Measurements from ENCODE around the gene SLC39A9. TPM values are rescaled to one million over a fixed set of nuclear protein-coding genes. Genes with fewer than 3 reads are reported as not detected.
"Not testable (repeated sequence)": the region's sequence is repeated elsewhere in the genome, so short reads cannot be mapped to it uniquely, and the experiment has no call there.

The SLC39A9 gene
- total RNA-seq, 1 donor from 2014 or later, result 118 TPM

GRCh38 chr14:69366069-69366468 is 32.4 kb upstream of the SLC39A9 start:
- DNase-seq (ENCODE audit: low spot score in 2 of 2) (no peak), FAIRE-seq (no peak)

GRCh38 chr14:69366761-69367160 is 31.7 kb upstream of the SLC39A9 start:
- FAIRE-seq (no peak), DNase-seq (ENCODE audit: low spot score in 2 of 2) (no peak)

GRCh38 chr14:69368381-69368780 is 30.1 kb upstream of the SLC39A9 start:
- FAIRE-seq, result no peak
- DNase-seq (ENCODE audit: low spot score in 2 of 2), result no peak

DNA sequence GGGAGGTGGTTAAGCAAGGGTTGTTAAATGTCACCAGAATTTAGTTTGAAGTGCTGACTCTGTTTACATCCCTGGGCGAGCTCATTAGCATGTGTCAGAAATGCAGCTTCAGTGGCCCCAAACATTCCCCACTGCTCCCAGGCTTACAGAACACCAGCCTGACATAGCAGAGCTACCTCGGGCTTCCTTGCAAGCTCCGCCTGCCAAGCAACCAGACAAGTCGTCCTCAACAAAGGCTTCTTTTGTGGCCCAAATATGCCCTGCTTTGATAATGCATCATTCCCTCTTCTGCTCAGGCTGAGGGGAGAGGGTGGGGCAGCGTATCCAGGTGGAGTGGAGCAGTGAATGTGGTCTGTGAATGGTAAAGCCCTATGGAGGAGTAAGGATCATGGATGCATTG is 28.4 kb upstream of the SLC39A9 start:
- FAIRE-seq (no peak), DNase-seq (ENCODE audit: low spot score in 2 of 2) (no peak)

- DNase-seq (ENCODE audit: low spot score in 2 of 2), result no peak
- FAIRE-seq, result no peak
Measured at GRCh38 chr14:69372146-69372545, 26.3 kb upstream of the SLC39A9 start.

DNA sequence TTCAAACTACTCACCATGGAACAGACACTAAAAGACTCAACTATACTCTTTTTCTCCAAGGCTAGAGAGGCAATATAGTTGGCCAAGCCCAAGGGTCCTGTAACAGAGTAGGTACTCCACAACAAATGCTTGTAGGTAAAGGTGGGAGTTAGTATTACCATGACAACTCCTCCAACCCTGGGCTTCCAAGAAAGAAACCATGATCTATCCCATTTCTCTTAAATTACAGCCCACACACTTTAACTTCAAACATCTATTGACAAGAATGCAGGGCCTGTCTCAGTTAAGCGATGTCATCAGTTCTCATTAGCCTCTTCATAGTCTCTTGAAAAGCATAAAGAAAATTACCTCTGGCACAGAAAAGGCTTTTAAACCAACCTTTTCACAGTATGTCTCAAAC is 25.4 kb upstream of the SLC39A9 start:
- DNase-seq (ENCODE audit: low spot score in 2 of 2) (no peak), FAIRE-seq (no peak)

GRCh38 chr14:69374235-69374634 is 24.3 kb upstream of the SLC39A9 start:
- FAIRE-seq, result no peak
- no peak for DNase-seq (ENCODE audit: low spot score in 2 of 2)

- DNase-seq (ENCODE audit: low spot score in 2 of 2), result no peak
- no peak for FAIRE-seq
Measured at GRCh38 chr14:69375182-69375581, 23.3 kb upstream of the SLC39A9 start.

GRCh38 chr14:69375722-69376121 is 22.8 kb upstream of the SLC39A9 start:
- no peak for DNase-seq (ENCODE audit: low spot score in 2 of 2)
- no peak for FAIRE-seq

DNA sequence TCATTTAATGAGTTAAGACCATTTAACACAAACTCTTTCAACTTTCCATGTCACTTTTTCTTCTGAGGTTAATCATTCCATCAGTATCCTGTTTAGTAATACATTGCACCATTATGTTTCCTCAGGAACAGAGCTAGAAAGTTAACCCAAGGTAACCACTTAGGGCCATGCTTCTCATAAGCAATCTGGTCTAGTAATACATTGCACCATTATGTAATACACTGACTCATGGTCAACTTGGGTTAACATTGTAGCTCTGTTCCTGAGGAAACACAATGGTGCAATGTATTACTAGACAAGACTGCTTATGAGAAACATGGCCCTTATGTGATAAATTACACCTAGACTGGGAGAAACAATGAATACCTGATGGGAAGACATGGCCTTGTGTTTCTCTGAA is 22.1 kb upstream of the SLC39A9 start:
- FAIRE-seq (no peak), DNase-seq (ENCODE audit: low spot score in 2 of 2) (no peak)

DNA sequence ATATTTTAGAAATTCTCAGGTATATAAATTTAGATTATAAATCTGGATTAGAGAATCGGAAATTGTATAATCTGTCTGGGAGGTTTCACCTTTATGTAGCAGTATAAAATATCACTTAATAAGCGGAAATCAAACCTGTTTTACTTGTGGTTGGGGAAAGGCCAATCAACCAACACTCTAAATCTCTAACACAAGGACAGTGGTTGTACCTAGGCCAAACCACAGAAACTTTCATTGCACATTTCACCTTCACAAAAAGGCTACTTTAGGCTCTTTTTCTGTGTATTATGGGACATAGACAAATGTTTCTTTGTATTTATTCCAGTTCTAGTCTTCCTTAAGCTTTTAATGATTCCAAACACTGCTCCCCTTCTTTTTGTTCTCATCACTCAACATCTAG is 20.2 kb upstream of the SLC39A9 start:
- no peak for FAIRE-seq
- DNase-seq (ENCODE audit: low spot score in 2 of 2), result no peak

GRCh38 chr14:69387311-69387710 is 11.2 kb upstream of the SLC39A9 start:
- FAIRE-seq (no peak), DNase-seq (ENCODE audit: low spot score in 2 of 2) (no peak)

DNA sequence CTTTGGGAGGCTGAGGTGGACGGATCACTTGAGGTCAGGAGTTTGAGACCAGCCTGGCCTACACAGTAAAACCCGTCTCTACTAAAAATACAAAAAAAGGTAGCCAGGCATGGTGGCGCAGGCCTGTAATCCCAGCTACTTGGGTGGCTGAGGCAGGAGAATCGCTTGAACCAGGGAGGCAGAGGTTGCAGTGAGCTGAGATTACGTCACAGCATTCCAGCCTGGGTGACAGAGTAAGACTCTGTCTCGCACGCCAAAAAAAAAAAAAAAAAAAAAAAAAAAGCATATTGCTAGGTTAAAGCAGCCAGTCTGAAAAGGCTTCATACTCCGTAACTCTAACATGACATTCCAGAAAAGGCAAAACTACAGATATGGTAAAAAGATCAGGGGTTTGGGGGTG is 7.1 kb upstream of the SLC39A9 start:
- not testable (repeated sequence) for FAIRE-seq; DNase-seq (ENCODE audit: low spot score in 2 of 2)

DNA sequence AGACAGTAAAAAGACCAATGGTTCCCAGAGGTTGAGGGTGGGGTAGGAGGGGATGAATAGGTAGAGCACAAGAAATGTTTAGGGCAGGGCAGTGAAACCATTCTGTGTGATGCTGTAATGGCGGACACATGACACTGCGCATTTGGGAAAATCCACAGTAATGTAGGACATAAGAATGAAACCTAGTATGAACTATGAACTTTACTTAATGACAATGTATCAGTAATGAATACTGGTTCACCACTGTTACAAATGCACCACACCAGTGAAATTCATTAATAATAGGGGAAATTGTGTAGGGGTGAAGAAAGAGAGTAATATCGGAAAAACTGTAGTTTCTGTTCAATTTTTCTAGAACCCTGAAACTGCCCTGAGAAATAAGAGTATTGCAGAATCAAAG is 6.0 kb upstream of the SLC39A9 start:
- DNase-seq (ENCODE audit: low spot score in 2 of 2) (no peak), FAIRE-seq (no peak)

GRCh38 chr14:69395929-69396328 is 2.6 kb upstream of the SLC39A9 start:
- DNase-seq (ENCODE audit: low spot score in 2 of 2), result no peak
- no peak for FAIRE-seq

- no peak for FAIRE-seq
- DNase-seq (ENCODE audit: low spot score in 2 of 2), result no peak
Measured at GRCh38 chr14:69398818-69399210, 322 bp downstream of the SLC39A9 start.

GRCh38 chr14:69399750-69400149 is 1.3 kb downstream of the SLC39A9 start:
- DNase-seq (ENCODE audit: low spot score in 2 of 2) (no peak), FAIRE-seq (no peak)

- FAIRE-seq (no peak), DNase-seq (ENCODE audit: low spot score in 2 of 2) (no peak)
Measured at GRCh38 chr14:69400154-69400553, 1.7 kb downstream of the SLC39A9 start.

- DNase-seq (ENCODE audit: low spot score in 2 of 2), result no peak
- FAIRE-seq, result no peak
Measured at GRCh38 chr14:69401841-69402240, 3.3 kb downstream of the SLC39A9 start.

DNA sequence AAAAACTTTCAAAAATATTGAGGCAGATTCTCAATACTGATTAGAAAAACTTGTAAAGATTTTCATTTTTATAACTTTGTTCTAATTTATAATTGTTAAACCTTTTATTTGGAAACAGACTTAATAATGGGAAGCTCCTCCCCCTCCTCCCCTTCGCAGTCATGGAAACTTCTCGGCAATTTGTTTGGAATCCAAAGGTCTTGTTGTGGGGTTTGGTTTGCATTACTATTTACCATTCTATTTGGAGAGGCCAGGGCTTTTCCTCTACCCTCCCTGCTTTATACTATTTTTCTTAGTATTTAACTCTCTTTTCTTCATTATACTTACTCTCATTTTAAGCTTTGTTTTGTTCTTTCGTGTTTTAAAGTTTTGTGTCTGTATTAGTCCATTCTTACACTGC is 6.0 kb downstream of the SLC39A9 start:
- no peak for FAIRE-seq
- DNase-seq (ENCODE audit: low spot score in 2 of 2), result no peak

DNA sequence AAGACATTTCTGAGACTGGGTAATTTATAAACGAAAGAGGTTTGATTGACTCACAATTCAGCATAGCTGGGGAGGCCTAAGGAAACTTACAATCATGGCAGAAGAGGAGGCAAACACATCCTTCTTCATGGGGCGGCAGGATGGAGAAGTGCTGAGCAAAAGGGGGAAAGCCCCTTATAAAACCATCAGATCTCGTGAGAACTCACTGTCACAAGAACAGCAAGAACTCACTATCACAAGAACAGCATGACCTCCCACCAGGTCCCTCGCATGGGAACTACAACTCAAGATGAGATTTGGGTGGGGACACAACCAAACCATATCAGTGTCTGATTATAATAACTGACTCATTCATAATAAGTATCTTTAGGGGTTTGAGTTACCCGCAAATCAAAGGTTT is 6.4 kb downstream of the SLC39A9 start:
- DNase-seq (ENCODE audit: low spot score in 2 of 2) (no peak), FAIRE-seq (no peak)

- no peak for FAIRE-seq
Measured at GRCh38 chr14:69405762-69406161, 7.3 kb downstream of the SLC39A9 start.

GRCh38 chr14:69408331-69408960 is 10.0 kb downstream of the SLC39A9 start:
- no peak for DNase-seq (ENCODE audit: low spot score in 2 of 2)
- FAIRE-seq, result no peak

More at GRCh38 chr14:69405762-69406161, 7.3 kb downstream of the SLC39A9 start:
- no peak for DNase-seq (ENCODE audit: low spot score in 2 of 2)

Measured in frontal cortex (tissue), 4 donors.